Mesothelial cell of epicardium (in vitro differentiated cells): ENCODE results near the gene IZUMO1. TPM values are rescaled to one million over a fixed set of nuclear protein-coding genes. Genes with fewer than 3 reads are reported as not detected.

ENCODE experiments used
- DNase-seq, 2 experiments: peaks; one replicate each; pipeline ENCODE4 v3.0.0; 2021; ENCODE audit warnings: low spot score in 2 of 2; ENCODE audit not compliant: unreplicated experiment in 2 of 2
- H3K27ac Mint-ChIP-seq: 2 replicates; pipeline ENCODE4 v1.8.0; 2021; ENCODE audit warnings: mixed read lengths
- H3K27me3 Mint-ChIP-seq: 2 replicates; pipeline ENCODE4 v1.8.0; 2021; ENCODE audit warnings: low read depth, mixed read lengths
- H3K36me3 Mint-ChIP-seq: 2 replicates; pipeline ENCODE4 v1.8.0; 2021; ENCODE audit warnings: mixed read lengths
- H3K4me1 Mint-ChIP-seq: 2 replicates; pipeline ENCODE4 v1.8.0; 2021; ENCODE audit warnings: mixed read lengths
- H3K4me3 Mint-ChIP-seq: 2 replicates; pipeline ENCODE4 v1.8.0; 2021; ENCODE audit warnings: mild to moderate bottlenecking, moderate library complexity, mixed read lengths
- H3K9me3 Mint-ChIP-seq: 2 replicates; pipeline ENCODE4 v1.8.0; 2021; ENCODE audit warnings: mixed read lengths
- CTCF ChIP-seq: fragments of 200-600 bp; sonication (generic); IDR thresholded peaks from one replicate; pipeline ENCODE4 v1.5.0; 2021; ENCODE audit warnings: antibody characterized with exemption; ENCODE audit not compliant: unreplicated experiment
- total RNA-seq: library from RNA; stranded (reverse); gene quantifications from 3 replicates; pipeline ENCODE4 v1.2.1, GENCODE V29; 2021

IZUMO1 gene
- total RNA-seq, 1 donor from 2014 or later = 0.80 TPM

GRCh38 chr19:48705431-48705830, 41.3 kb downstream of the IZUMO1 start:
- TF ChIP-seq CTCF = no peak
- no peak for DNase-seq
- Mint-ChIP-seq H3K4me1 (peaks cover 6% of the 10 kb centered on the region), H3K9me3 (peaks cover 4% of the 10 kb centered on the region), H3K4me3 (no peak overlapping the region), H3K27me3 (no peaks in the 10 kb centered on the region), H3K36me3 (peaks cover 44% of the 10 kb centered on the region), H3K27ac (no peak overlapping the region)

- Mint-ChIP-seq H3K27ac (no peak overlapping the region), H3K4me3 (no peak overlapping the region)
- TF ChIP-seq CTCF = no peak
Observed at GRCh38 chr19:48703316-48703715, 43.4 kb downstream of the IZUMO1 start.

GRCh38 chr19:48702701-48703100, 44.0 kb downstream of the IZUMO1 start:
- Mint-ChIP-seq H3K9me3 (no peaks in the 10 kb centered on the region), H3K36me3 (peaks cover 43% of the 10 kb centered on the region), H3K4me1 (peaks cover 3% of the 10 kb centered on the region), H3K27me3 (peaks cover 10% of the 10 kb centered on the region), H3K4me3 (no peak overlapping the region), H3K27ac (no peak overlapping the region)
- no peak for TF ChIP-seq CTCF
- DNase-seq = no peak

More at GRCh38 chr19:48703316-48703715, 43.4 kb downstream of the IZUMO1 start:
- no peak for DNase-seq
- H3K4me1 Mint-ChIP-seq = peaks cover under 1% of the 10 kb centered on the region
- H3K9me3 Mint-ChIP-seq = no peaks in the 10 kb centered on the region
- peaks cover 6% of the 10 kb centered on the region for H3K27me3 Mint-ChIP-seq
- H3K36me3 Mint-ChIP-seq = peaks cover 43% of the 10 kb centered on the region

GRCh38 chr19:48698046-48698445, 48.7 kb downstream of the IZUMO1 start:
- DNase-seq = no peak
- H3K27me3 Mint-ChIP-seq = peaks cover 42% of the 10 kb centered on the region
- peaks cover 24% of the 10 kb centered on the region for H3K36me3 Mint-ChIP-seq
- no peak overlapping the region for H3K27ac Mint-ChIP-seq
- peaks cover 15% of the 10 kb centered on the region for H3K4me1 Mint-ChIP-seq
- no peak overlapping the region for H3K4me3 Mint-ChIP-seq
- H3K9me3 Mint-ChIP-seq = no peaks in the 10 kb centered on the region
- TF ChIP-seq CTCF = no peak

- no peak for TF ChIP-seq CTCF
- Mint-ChIP-seq H3K4me3 (peak overlapping the region; percentile 59), H3K9me3 (no peaks in the 10 kb centered on the region), H3K4me1 (peaks cover 15% of the 10 kb centered on the region), H3K27me3 (peaks cover 42% of the 10 kb centered on the region), H3K36me3 (peaks cover 19% of the 10 kb centered on the region), H3K27ac (no peak overlapping the region)
- no peak for DNase-seq
Observed at GRCh38 chr19:48696353-48697010, 50.2 kb downstream of the IZUMO1 start.
